Measurements from ENCODE around the gene ABCG5.

DNA sequence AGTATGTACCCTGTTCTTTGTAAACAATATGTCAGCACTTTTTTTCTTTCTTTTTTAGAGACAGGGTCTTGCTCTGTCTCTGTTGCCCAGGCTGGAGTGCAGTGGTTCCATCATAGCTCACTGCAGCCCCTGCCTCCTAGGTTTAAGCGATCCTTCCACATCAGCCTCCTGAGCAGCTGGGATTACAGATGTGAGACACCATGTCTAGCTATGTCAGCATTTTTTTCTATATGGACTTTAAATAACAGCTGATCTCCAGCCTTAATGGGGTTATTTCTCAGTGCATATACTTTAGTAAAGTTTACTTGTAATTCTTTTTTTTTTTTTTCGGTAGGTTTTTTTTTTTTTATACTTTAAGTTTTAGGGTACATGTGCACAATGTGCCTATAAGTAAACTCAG lies 26.6 kb downstream of the ABCG5 start:
- TF ChIP-seq, protein P1, sequence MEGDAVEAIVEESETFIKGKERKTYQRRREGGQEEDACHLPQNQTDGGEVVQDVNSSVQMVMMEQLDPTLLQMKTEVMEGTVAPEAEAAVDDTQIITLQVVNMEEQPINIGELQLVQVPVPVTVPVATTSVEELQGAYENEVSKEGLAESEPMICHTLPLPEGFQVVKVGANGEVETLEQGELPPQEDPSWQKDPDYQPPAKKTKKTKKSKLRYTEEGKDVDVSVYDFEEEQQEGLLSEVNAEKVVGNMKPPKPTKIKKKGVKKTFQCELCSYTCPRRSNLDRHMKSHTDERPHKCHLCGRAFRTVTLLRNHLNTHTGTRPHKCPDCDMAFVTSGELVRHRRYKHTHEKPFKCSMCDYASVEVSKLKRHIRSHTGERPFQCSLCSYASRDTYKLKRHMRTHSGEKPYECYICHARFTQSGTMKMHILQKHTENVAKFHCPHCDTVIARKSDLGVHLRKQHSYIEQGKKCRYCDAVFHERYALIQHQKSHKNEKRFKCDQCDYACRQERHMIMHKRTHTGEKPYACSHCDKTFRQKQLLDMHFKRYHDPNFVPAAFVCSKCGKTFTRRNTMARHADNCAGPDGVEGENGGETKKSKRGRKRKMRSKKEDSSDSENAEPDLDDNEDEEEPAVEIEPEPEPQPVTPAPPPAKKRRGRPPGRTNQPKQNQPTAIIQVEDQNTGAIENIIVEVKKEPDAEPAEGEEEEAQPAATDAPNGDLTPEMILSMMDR (IDR thresholded peaks at IDR 0.05 in 4 of 5, conservative IDR thresholded peaks at IDR 0.05 in 1 of 5): no peak
- no peak for TF ChIP-seq POLR2A (IDR thresholded peaks at IDR 0.05)
